Uterus (tissue), 2 donors: ENCODE data around the gene LRRC4B.

Experiments used
- POLR2A ChIP-seq, 2 donors: fragments of 450-650 bp; IDR thresholded peaks; one replicate each; pipeline ENCODE4 v1.6.1; 2016; ENCODE audit warnings: antibody characterized with exemption in 2 of 2, mild to moderate bottlenecking in 1 of 2, moderate library complexity in 1 of 2
- TF ChIP-seq, protein P1 (sequence below), 4 experiments: fragments of 200-600 bp in 2 of 4; fragments of 450-650 bp in 2 of 4; sonication (generic) in 2 of 4; IDR thresholded peaks; one replicate each; pipeline ENCODE4 v1.5.1; 2016 to 2019; ENCODE audit warnings: antibody characterized with exemption in 4 of 4, mild to moderate bottlenecking in 2 of 4, moderate library complexity in 1 of 4

DNA sequence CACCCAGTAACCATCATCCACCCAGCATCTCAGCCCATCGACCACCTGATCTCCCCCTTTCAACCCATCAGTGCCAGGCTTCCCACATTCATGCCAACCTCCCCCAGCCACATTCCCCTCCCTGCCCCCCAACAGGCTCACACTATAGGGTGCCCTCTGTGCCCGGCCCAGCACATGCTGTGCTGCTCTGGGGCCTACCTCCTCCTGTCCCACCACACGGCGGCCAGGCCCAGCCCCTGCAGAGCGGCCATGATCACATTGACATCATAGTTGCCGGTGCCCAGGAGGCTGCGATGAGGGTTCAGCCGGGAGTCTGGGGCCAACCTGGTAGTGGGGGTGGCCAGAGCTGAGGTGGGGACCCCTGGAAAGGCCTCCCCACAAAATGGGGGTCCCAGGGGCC, 60.9 kb downstream of the LRRC4B start:
- TF ChIP-seq, protein P1, sequence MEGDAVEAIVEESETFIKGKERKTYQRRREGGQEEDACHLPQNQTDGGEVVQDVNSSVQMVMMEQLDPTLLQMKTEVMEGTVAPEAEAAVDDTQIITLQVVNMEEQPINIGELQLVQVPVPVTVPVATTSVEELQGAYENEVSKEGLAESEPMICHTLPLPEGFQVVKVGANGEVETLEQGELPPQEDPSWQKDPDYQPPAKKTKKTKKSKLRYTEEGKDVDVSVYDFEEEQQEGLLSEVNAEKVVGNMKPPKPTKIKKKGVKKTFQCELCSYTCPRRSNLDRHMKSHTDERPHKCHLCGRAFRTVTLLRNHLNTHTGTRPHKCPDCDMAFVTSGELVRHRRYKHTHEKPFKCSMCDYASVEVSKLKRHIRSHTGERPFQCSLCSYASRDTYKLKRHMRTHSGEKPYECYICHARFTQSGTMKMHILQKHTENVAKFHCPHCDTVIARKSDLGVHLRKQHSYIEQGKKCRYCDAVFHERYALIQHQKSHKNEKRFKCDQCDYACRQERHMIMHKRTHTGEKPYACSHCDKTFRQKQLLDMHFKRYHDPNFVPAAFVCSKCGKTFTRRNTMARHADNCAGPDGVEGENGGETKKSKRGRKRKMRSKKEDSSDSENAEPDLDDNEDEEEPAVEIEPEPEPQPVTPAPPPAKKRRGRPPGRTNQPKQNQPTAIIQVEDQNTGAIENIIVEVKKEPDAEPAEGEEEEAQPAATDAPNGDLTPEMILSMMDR (IDR thresholded peaks at IDR 0.05), result no peak
- TF ChIP-seq POLR2A (IDR thresholded peaks at IDR 0.05), result no peak
